ENCODE measurements around the gene LEKR1.
"Not testable (repeated sequence)": the region's sequence is repeated elsewhere in the genome, so short reads cannot be mapped to it uniquely, and the experiment has no call there.

The LEKR1 gene

GRCh38 chr3:156793400-156793799 lies 32.8 kb upstream of the LEKR1 start:
- no peak overlapping the region for H3K4me2 ChIP-seq (ENCODE audit: low read length)
- TF ChIP-seq EZH2phosphoT487 (IDR thresholded peaks at IDR 0.05; ENCODE audit: low read depth) (no peak), CTCF (IDR thresholded peaks at IDR 0.05; ENCODE audit: low read depth, low read length) (no peak)
- 0 out of 2 replicates have a peak overlapping the region, but pooled peaks have one; percentile 17 for H2AFZ ChIP-seq (ENCODE audit: low read depth, low read length)
- H3K4me3 ChIP-seq (ENCODE audit: low read length): no peak overlapping the region
- H3K36me3 ChIP-seq (replicated peaks; ENCODE audit: low read depth, low read length): no peaks in the 10 kb centered on the region
- H3K79me2 ChIP-seq (ENCODE audit: low read length): no peaks in the 10 kb centered on the region
- H3K27me3 ChIP-seq (ENCODE audit: low read depth, low read length): no peaks in the 10 kb centered on the region
- H4K20me1 ChIP-seq (ENCODE audit: insufficient read depth, low read length): no peaks in the 10 kb centered on the region
- H3K27ac ChIP-seq (ENCODE audit: low read length): no peak overlapping the region
- H3K9me3 ChIP-seq (ENCODE audit: insufficient read depth, low read length): no peaks in the 10 kb centered on the region
- H3K4me1 ChIP-seq (ENCODE audit: low read length): peaks cover 5% of the 10 kb centered on the region
- H3K9ac ChIP-seq (ENCODE audit: low read length): no peak overlapping the region

GRCh38 chr3:156793851-156794250 lies 32.3 kb upstream of the LEKR1 start:
- no peaks in the 10 kb centered on the region for H3K9me3 ChIP-seq (ENCODE audit: insufficient read depth, low read length)
- no peak overlapping the region for H3K4me2 ChIP-seq (ENCODE audit: low read length)
- no peaks in the 10 kb centered on the region for H3K36me3 ChIP-seq (replicated peaks; ENCODE audit: low read depth, low read length)
- H2AFZ ChIP-seq (ENCODE audit: low read depth, low read length): 0 out of 2 replicates have a peak overlapping the region, but pooled peaks have one; percentile 17
- H3K27ac ChIP-seq (ENCODE audit: low read length): no peak overlapping the region
- H4K20me1 ChIP-seq (ENCODE audit: insufficient read depth, low read length): no peaks in the 10 kb centered on the region
- H3K9ac ChIP-seq (ENCODE audit: low read length): no peak overlapping the region
- H3K79me2 ChIP-seq (ENCODE audit: low read length): no peaks in the 10 kb centered on the region
- H3K4me3 ChIP-seq (ENCODE audit: low read length): no peak overlapping the region
- H3K4me1 ChIP-seq (ENCODE audit: low read length): peaks cover 5% of the 10 kb centered on the region
- TF ChIP-seq CTCF (IDR thresholded peaks at IDR 0.05; ENCODE audit: low read depth, low read length): no peak
- no peaks in the 10 kb centered on the region for H3K27me3 ChIP-seq (ENCODE audit: low read depth, low read length)

GRCh38 chr3:156795890-156796481 lies 30.2 kb upstream of the LEKR1 start:
- no peaks in the 10 kb centered on the region for H3K27me3 ChIP-seq (ENCODE audit: low read depth, low read length)
- H3K27ac ChIP-seq (ENCODE audit: low read length): no peak overlapping the region
- H4K20me1 ChIP-seq (ENCODE audit: insufficient read depth, low read length): no peaks in the 10 kb centered on the region
- peak overlapping the region; percentile 46 for H2AFZ ChIP-seq (ENCODE audit: low read depth, low read length)
- no peak overlapping the region for H3K4me3 ChIP-seq (ENCODE audit: low read length)
- peaks cover 5% of the 10 kb centered on the region for H3K4me1 ChIP-seq (ENCODE audit: low read length)
- H3K36me3 ChIP-seq (replicated peaks; ENCODE audit: low read depth, low read length): no peaks in the 10 kb centered on the region
- 0 out of 2 replicates have a peak, but pooled peaks cover 3% of the 10 kb centered on the region for H3K9me3 ChIP-seq (ENCODE audit: insufficient read depth, low read length)
- H3K4me2 ChIP-seq (ENCODE audit: low read length): 0 out of 2 replicates have a peak overlapping the region, but pooled peaks have one; percentile 22
- TF ChIP-seq EZH2phosphoT487 (IDR thresholded peaks at IDR 0.05; ENCODE audit: low read depth) (no peak), CTCF (IDR thresholded peaks at IDR 0.05; ENCODE audit: low read depth, low read length) (no peak)
- no peaks in the 10 kb centered on the region for H3K79me2 ChIP-seq (ENCODE audit: low read length)
- no peak overlapping the region for H3K9ac ChIP-seq (ENCODE audit: low read length)

GRCh38 chr3:156797368-156797767 lies 28.8 kb upstream of the LEKR1 start:
- no peak overlapping the region for H3K9ac ChIP-seq (ENCODE audit: low read length)
- no peak overlapping the region for H3K27ac ChIP-seq (ENCODE audit: low read length)
- H2AFZ ChIP-seq (ENCODE audit: low read depth, low read length): no peak overlapping the region

GRCh38 chr3:156800287-156800686 lies 25.9 kb upstream of the LEKR1 start:
- not testable (repeated sequence) for H4K20me1 ChIP-seq (ENCODE audit: insufficient read depth, low read length); H3K4me3 ChIP-seq (ENCODE audit: low read length); H3K27ac ChIP-seq (ENCODE audit: low read length); H3K4me2 ChIP-seq (ENCODE audit: low read length); H3K9me3 ChIP-seq (ENCODE audit: insufficient read depth, low read length); H3K9ac ChIP-seq (ENCODE audit: low read length); H2AFZ ChIP-seq (ENCODE audit: low read depth, low read length); H3K4me1 ChIP-seq (ENCODE audit: low read length); H3K27me3 ChIP-seq (ENCODE audit: low read depth, low read length); H3K36me3 ChIP-seq (replicated peaks; ENCODE audit: low read depth, low read length); H3K79me2 ChIP-seq (ENCODE audit: low read length)

More at GRCh38 chr3:156797368-156797767, 28.8 kb upstream of the LEKR1 start:
- Histone ChIP-seq H3K9me3 (ENCODE audit: insufficient read depth, low read length) (0 out of 2 replicates have a peak, but pooled peaks cover 3% of the 10 kb centered on the region), H4K20me1 (ENCODE audit: insufficient read depth, low read length) (no peaks in the 10 kb centered on the region), H3K27me3 (ENCODE audit: low read depth, low read length) (no peaks in the 10 kb centered on the region), H3K4me2 (ENCODE audit: low read length) (no peak overlapping the region), H3K79me2 (ENCODE audit: low read length) (no peaks in the 10 kb centered on the region), H3K4me1 (ENCODE audit: low read length) (peaks cover 5% of the 10 kb centered on the region), H3K36me3 (replicated peaks; ENCODE audit: low read depth, low read length) (no peaks in the 10 kb centered on the region), H3K4me3 (ENCODE audit: low read length) (no peak overlapping the region)
- TF ChIP-seq CTCF (IDR thresholded peaks at IDR 0.05; ENCODE audit: low read depth, low read length) (no peak), EZH2phosphoT487 (IDR thresholded peaks at IDR 0.05; ENCODE audit: low read depth) (no peak)

Data from OCI-LY3 (cell line).